Trophoblast cell (in vitro differentiated cells and primary cell): ENCODE data around the gene DYNC1H1.
A peak's percentile ranks its signal among the peaks of the same experiment; 100 is the strongest.

Source experiments
- DNase-seq, 2 donors: peaks; one replicate each; pipeline ENCODE4 v3.0.0-alpha.2; 2016
- H2AFZ ChIP-seq: 2 replicates; pipeline ENCODE4 v1.6.1; 2013; ENCODE audit warnings: low read length, moderate library complexity, mild to moderate bottlenecking; ENCODE audit not compliant: insufficient read depth, poor library complexity
- H2AK5ac ChIP-seq: 2 replicates; pipeline ENCODE4 v1.6.1; 2013; ENCODE audit warnings: mild to moderate bottlenecking, low read length
- H2BK120ac ChIP-seq: 2 replicates; pipeline ENCODE4 v1.6.1; 2013; ENCODE audit warnings: low read length, mild to moderate bottlenecking, moderate library complexity; ENCODE audit not compliant: insufficient read depth, poor library complexity
- H2BK12ac ChIP-seq: 2 replicates; pipeline ENCODE4 v1.6.1; 2013; ENCODE audit warnings: mild to moderate bottlenecking, low read length, moderate library complexity
- H2BK5ac ChIP-seq: 2 replicates; pipeline ENCODE4 v1.6.1; 2013; ENCODE audit warnings: low read length, low read depth, moderate library complexity, mild to moderate bottlenecking; ENCODE audit not compliant: poor library complexity
- H3K14ac ChIP-seq: 2 replicates; pipeline ENCODE4 v1.6.1; 2013; ENCODE audit warnings: mild to moderate bottlenecking, low read length
- H3K18ac ChIP-seq: 2 replicates; pipeline ENCODE4 v1.6.1; 2013; ENCODE audit warnings: mild to moderate bottlenecking, low read length
- H3K23ac ChIP-seq: 2 replicates; pipeline ENCODE4 v1.6.1; 2013; ENCODE audit warnings: low read length
- H3K27ac ChIP-seq: 2 replicates; pipeline ENCODE4 v1.5.1; 2013; ENCODE audit warnings: low read depth, mild to moderate bottlenecking, inconsistent platforms, low read length, moderate library complexity
- H3K27me3 ChIP-seq: 2 replicates; pipeline ENCODE4 v1.6.1; 2013; ENCODE audit warnings: inconsistent platforms, mild to moderate bottlenecking, low read length, moderate library complexity; ENCODE audit not compliant: insufficient read depth
- H3K36me3 ChIP-seq, 2 experiments: 1 replicate in 1 of 2; 2 replicates in 1 of 2; pipeline ENCODE4 v1.6.1; 2013; ENCODE audit warnings: low read length in 2 of 2, mild to moderate bottlenecking in 2 of 2, moderate library complexity in 1 of 2; ENCODE audit not compliant: insufficient read depth in 2 of 2, control insufficient read depth in 1 of 2
- H3K4ac ChIP-seq: 2 replicates; pipeline ENCODE4 v1.6.1; 2013; ENCODE audit warnings: low read depth, mild to moderate bottlenecking, low read length, moderate library complexity
- H3K4me1 ChIP-seq, 2 experiments: 1 replicate in 1 of 2; 2 replicates in 1 of 2; pipeline ENCODE4 v1.6.1; 2013; ENCODE audit warnings: low read length in 2 of 2, mild to moderate bottlenecking in 2 of 2, moderate library complexity in 1 of 2; ENCODE audit not compliant: insufficient read depth in 2 of 2, control insufficient read depth in 1 of 2
- H3K4me2 ChIP-seq: 2 replicates; pipeline ENCODE4 v1.6.1; 2013; ENCODE audit warnings: inconsistent platforms, mild to moderate bottlenecking, low read length, moderate library complexity
- H3K4me3 ChIP-seq: 2 replicates; pipeline ENCODE4 v1.5.1; 2013; ENCODE audit warnings: mild to moderate bottlenecking, low read depth, low read length, inconsistent platforms
- H3K79me1 ChIP-seq: one replicate; pipeline ENCODE4 v1.6.1; 2013; ENCODE audit warnings: low read length
- H3K79me2 ChIP-seq: 2 replicates; pipeline ENCODE4 v1.6.1; 2013; ENCODE audit warnings: low read length, mild to moderate bottlenecking; ENCODE audit not compliant: control insufficient read depth, insufficient read depth, poor library complexity
- H3K9ac ChIP-seq: 2 replicates; pipeline ENCODE4 v1.6.1; 2013; ENCODE audit warnings: mild to moderate bottlenecking, low read length
- H3K9me3 ChIP-seq: 2 replicates; pipeline ENCODE4 v1.6.1; 2013; ENCODE audit warnings: low read depth, mild to moderate bottlenecking, control low read depth, inconsistent platforms, low read length; ENCODE audit not compliant: insufficient read depth
- H4K12ac ChIP-seq: 2 replicates; pipeline ENCODE4 v1.6.1; 2013; ENCODE audit warnings: low read depth, mild to moderate bottlenecking, low read length, moderate library complexity
- H4K8ac ChIP-seq: 2 replicates; pipeline ENCODE4 v1.6.1; 2013; ENCODE audit warnings: low read depth, mild to moderate bottlenecking, low read length, moderate library complexity
- H4K91ac ChIP-seq: one replicate; pipeline ENCODE4 v1.6.1; 2013; ENCODE audit warnings: low read depth, mild to moderate bottlenecking, low read length, moderate library complexity
- WGBS: extraction: QIAGEN DNeasy Blood & Tissue Kit; methylation state at CpG from one replicate; pipeline ENCODE4 v1.1.7; 2013; ENCODE audit warnings: missing lambda C conversion rate; ENCODE audit not compliant: insufficient read length, insufficient coverage; ENCODE audit errors: extremely low coverage; 5-methylcytosine and 5-hydroxymethylcytosine counted together

The DYNC1H1 gene

DNA sequence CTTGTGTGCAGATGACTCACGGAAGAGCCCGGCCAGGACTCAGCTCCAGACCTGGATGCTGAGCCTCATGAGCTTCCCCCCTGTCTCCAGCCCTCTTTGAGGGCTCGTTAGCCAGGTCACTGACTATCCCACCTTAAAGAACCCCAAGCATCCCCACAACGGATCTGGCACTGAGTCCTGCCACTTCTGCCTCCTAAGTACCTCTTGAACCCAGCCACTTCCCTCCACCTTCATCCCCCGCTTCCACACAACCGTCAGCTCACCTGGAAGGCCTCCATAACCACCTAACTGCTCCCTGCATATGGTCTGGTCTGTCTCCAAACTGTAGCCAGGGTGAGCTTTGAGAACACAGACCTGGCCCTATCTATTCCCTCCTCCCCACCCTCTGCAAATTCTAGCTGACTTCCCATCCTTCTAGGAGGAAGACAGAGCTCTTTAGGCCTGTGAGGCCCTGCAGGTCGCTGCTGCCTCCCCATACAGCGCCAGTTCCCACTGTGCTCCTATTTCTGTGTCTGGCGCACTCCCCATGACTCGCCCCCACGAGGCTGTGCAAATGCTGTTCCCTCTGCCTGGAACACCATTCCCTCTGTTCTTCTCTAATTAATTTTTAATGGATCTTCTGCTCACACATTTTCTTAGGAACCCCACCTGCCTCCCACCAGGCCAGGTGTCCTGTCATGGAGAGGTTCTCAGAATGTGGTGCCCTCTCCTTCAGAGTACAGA lies 125.4 kb downstream of the DYNC1H1 start:
- no CpG with 5 or more reads among the region's 11 CpGs for WGBS
- H3K9me3 ChIP-seq = no peaks in the 10 kb centered on the region
- H3K4me3 ChIP-seq = no peak overlapping the region

GRCh38 chr14:102090713-102091112 lies 126.3 kb downstream of the DYNC1H1 start:
- Histone ChIP-seq H3K9me3 (no peaks in the 10 kb centered on the region), H3K27ac (no peak overlapping the region), H3K23ac (peak overlapping the region; percentile 54), H2AK5ac (no peak overlapping the region), H2BK12ac (no peak overlapping the region), H4K8ac (no peak overlapping the region), H3K4ac (no peak overlapping the region), H3K36me3 (peaks cover 0 to under 1% of the 10 kb centered on the region in 2 experiments), H2BK5ac (no peak overlapping the region), H4K12ac (no peak overlapping the region), H3K18ac (no peak overlapping the region), H3K14ac (no peak overlapping the region), H3K79me1 (peaks cover 22% of the 10 kb centered on the region), H3K4me1 (peaks cover 25 to 28% of the 10 kb centered on the region in 2 experiments), H3K4me2 (no peak overlapping the region), H3K4me3 (no peak overlapping the region), H2AFZ (no peak overlapping the region), H3K27me3 (no peaks in the 10 kb centered on the region), H4K91ac (no peak overlapping the region), H3K79me2 (peaks cover 17% of the 10 kb centered on the region), H3K9ac (no peak overlapping the region), H2BK120ac (no peak overlapping the region)
- no CpG with 5 or more reads among the region's 3 CpGs for WGBS
- no peak for DNase-seq

More for the DNA sequence above, 125.4 kb downstream of the DYNC1H1 start:
- Histone ChIP-seq H3K23ac (no peak overlapping the region), H3K4ac (no peak overlapping the region), H4K12ac (no peak overlapping the region), H3K27me3 (no peaks in the 10 kb centered on the region), H3K9ac (peak overlapping the region; percentile 19), H2AK5ac (peak overlapping the region; percentile 9), H3K4me2 (no peak overlapping the region), H3K14ac (no peak overlapping the region), H2BK5ac (no peak overlapping the region), H3K36me3 (peaks cover 4 to 8% of the 10 kb centered on the region in 2 experiments), H3K4me1 (peaks cover 22 to 23% of the 10 kb centered on the region in 2 experiments), H2AFZ (no peak overlapping the region), H3K79me1 (peaks cover 20% of the 10 kb centered on the region), H4K91ac (no peak overlapping the region), H3K79me2 (peaks cover 21% of the 10 kb centered on the region), H4K8ac (no peak overlapping the region), H2BK120ac (no peak overlapping the region), H3K18ac (peak overlapping the region; percentile 14), H2BK12ac (peak overlapping the region; percentile 2), H3K27ac (peak overlapping the region; percentile 10)
- DNase-seq = no peak

GRCh38 chr14:102092806-102093205 lies 128.4 kb downstream of the DYNC1H1 start:
- H3K79me2 ChIP-seq = peaks cover 5% of the 10 kb centered on the region
- no peak overlapping the region for H2AK5ac ChIP-seq
- no peak overlapping the region for H3K14ac ChIP-seq
- no peaks in the 10 kb centered on the region for H3K9me3 ChIP-seq
- no peak overlapping the region for H3K9ac ChIP-seq
- H2BK120ac ChIP-seq = no peak overlapping the region
- no peak overlapping the region for H3K4ac ChIP-seq
- H3K4me3 ChIP-seq = no peak overlapping the region
- H4K91ac ChIP-seq = no peak overlapping the region
- DNase-seq = no peak
- no peak overlapping the region for H3K27ac ChIP-seq
- no peak overlapping the region for H2BK12ac ChIP-seq
- WGBS = no CpG with 5 or more reads among the region's 10 CpGs
- no peaks in the 10 kb centered on the region for H3K36me3 ChIP-seq
- peaks cover 23% of the 10 kb centered on the region for H3K79me1 ChIP-seq
- H2BK5ac ChIP-seq = no peak overlapping the region
- no peak overlapping the region for H4K12ac ChIP-seq
- H3K18ac ChIP-seq = no peak overlapping the region
- H3K27me3 ChIP-seq = no peaks in the 10 kb centered on the region
- H3K4me2 ChIP-seq = no peak overlapping the region
- peaks cover 35 to 40% of the 10 kb centered on the region in 2 experiments for H3K4me1 ChIP-seq
- no peak overlapping the region for H3K23ac ChIP-seq
- no peak overlapping the region for H2AFZ ChIP-seq
- no peak overlapping the region for H4K8ac ChIP-seq

GRCh38 chr14:102094101-102094500 lies 129.7 kb downstream of the DYNC1H1 start:
- Histone ChIP-seq H4K91ac (no peak overlapping the region), H3K9ac (no peak overlapping the region), H3K23ac (no peak overlapping the region), H4K8ac (no peak overlapping the region), H3K4me2 (no peak overlapping the region), H3K36me3 (no peaks in the 10 kb centered on the region), H3K79me2 (no peaks in the 10 kb centered on the region), H3K27me3 (no peaks in the 10 kb centered on the region), H3K4ac (no peak overlapping the region), H2BK120ac (no peak overlapping the region), H3K4me1 (peaks cover 25 to 32% of the 10 kb centered on the region in 2 experiments), H3K4me3 (no peak overlapping the region), H2AFZ (no peak overlapping the region), H2BK12ac (no peak overlapping the region), H3K79me1 (peaks cover 18% of the 10 kb centered on the region), H3K27ac (no peak overlapping the region), H3K14ac (no peak overlapping the region), H3K9me3 (no peaks in the 10 kb centered on the region), H2BK5ac (no peak overlapping the region), H3K18ac (no peak overlapping the region), H2AK5ac (peak overlapping the region; percentile 3), H4K12ac (no peak overlapping the region)
- no peak for DNase-seq
- WGBS = no CpG with 5 or more reads among the region's 7 CpGs
